ENCODE data around the gene SNX25. TPM values are rescaled to one million over a fixed set of nuclear protein-coding genes. Genes with fewer than 3 reads are reported as not detected.

Gene SNX25
- total RNA-seq, 2 donors from 2014 or later, result 20.6 to 30.6 TPM

DNA sequence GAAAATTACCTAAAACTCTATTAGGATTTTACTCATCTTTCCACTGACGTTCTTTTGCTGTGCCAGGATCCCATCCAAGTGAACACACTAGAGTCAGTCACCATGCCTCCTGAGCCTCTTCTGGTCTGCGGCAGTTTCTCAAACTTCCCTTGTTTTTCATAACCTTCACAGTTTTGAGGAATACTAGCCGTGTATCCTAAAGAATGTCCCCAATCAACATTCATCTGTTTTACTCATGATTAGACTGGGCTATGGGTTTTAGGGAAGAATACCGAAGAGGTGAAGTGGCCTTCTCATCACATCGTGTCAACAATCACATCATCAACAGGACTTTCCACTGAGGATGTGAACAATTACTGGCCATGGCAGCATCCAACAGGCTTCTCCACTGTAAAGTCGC is 181.5 kb downstream of the SNX25 start:
- H3K4me3 Mint-ChIP-seq, result no peak overlapping the region
- H3K27ac Mint-ChIP-seq, result peak overlapping the region in 1 of 2 donors; percentile 45
- H3K27me3 Mint-ChIP-seq, result peaks cover 3% of the 10 kb centered on the region in 2 donors
- H3K4me1 Mint-ChIP-seq (ENCODE audit: low read depth in 2 of 2), result peaks cover 10 to 14% of the 10 kb centered on the region in 2 donors
- no peaks in the 10 kb centered on the region for H3K36me3 Mint-ChIP-seq
- no peak for ATAC-seq
- H3K9me3 Mint-ChIP-seq, result no peaks in the 10 kb centered on the region
- no peak for DNase-seq (ENCODE audit: low spot score)

DNA sequence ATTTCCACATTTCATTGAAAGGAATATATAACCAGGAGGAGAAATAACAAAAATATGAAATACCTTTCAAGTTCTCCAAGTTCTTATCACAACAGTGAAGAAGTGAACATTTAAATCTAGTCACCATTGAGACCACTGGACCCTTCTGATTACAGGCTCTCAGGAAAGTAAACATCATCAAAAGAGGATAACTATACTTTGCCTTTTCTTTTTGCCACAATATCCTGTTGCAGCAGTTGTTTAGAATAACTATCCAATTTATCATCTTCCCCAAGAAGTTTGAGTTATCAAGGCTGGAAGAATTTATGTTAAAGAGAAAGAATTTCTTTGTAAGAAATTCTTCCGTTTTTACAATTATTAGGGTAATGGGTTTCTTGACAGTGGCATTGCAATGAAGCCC is 182.8 kb downstream of the SNX25 start:
- peak overlapping the region in 1 of 2 donors; percentile 45 for H3K27ac Mint-ChIP-seq
- H3K4me3 Mint-ChIP-seq, result no peak overlapping the region
- no peaks in the 10 kb centered on the region for H3K36me3 Mint-ChIP-seq
- ATAC-seq (no peak), DNase-seq (ENCODE audit: low spot score) (no peak)
- H3K9me3 Mint-ChIP-seq, result no peaks in the 10 kb centered on the region
- peaks cover 10 to 15% of the 10 kb centered on the region in 2 donors for H3K4me1 Mint-ChIP-seq (ENCODE audit: low read depth in 2 of 2)
- H3K27me3 Mint-ChIP-seq, result peaks cover 0 to 3% of the 10 kb centered on the region in 2 donors

DNA sequence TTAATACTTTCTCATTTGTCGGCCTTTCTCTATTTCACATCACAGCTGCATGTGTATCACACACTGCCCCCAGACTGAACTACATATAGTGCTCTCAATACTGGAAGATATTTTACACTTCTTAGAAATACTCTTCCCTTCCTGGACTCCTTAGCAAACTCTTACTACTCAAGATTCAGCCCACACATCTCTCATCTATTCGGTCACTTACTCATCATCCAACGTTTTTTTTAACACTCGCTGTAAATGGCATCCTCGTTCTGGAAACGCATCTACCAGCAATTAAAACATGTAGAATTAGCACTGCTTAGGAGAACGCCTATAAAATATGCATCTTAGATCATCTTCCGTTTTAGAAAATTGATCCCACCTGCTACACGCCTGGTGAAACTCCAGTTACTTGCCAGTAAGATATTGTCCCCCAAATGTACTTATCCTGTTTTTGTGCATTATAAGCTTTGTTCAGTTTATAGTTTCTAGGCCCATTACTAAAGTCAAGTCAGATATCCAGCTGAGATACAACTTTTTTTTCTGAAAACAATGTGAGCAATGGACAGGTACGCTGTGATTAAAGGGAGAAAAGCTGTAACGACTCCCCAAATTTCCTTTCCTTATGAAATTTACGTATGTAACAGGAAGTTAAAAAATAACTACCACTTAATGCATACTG is 185.3 kb downstream of the SNX25 start:
- H3K9me3 Mint-ChIP-seq, result no peaks in the 10 kb centered on the region
- no peaks in the 10 kb centered on the region for H3K27me3 Mint-ChIP-seq
- H3K4me1 Mint-ChIP-seq (ENCODE audit: low read depth in 2 of 2), result peaks cover 18 to 20% of the 10 kb centered on the region in 2 donors
- peak in 1 of 2 donors; percentile 45 for ATAC-seq
- no peak for DNase-seq (ENCODE audit: low spot score)
- H3K36me3 Mint-ChIP-seq, result peaks cover 6% of the 10 kb centered on the region
- peak overlapping the region; percentile 93 for H3K4me3 Mint-ChIP-seq
- peak overlapping the region; percentile 86 to 97 for H3K27ac Mint-ChIP-seq

DNA sequence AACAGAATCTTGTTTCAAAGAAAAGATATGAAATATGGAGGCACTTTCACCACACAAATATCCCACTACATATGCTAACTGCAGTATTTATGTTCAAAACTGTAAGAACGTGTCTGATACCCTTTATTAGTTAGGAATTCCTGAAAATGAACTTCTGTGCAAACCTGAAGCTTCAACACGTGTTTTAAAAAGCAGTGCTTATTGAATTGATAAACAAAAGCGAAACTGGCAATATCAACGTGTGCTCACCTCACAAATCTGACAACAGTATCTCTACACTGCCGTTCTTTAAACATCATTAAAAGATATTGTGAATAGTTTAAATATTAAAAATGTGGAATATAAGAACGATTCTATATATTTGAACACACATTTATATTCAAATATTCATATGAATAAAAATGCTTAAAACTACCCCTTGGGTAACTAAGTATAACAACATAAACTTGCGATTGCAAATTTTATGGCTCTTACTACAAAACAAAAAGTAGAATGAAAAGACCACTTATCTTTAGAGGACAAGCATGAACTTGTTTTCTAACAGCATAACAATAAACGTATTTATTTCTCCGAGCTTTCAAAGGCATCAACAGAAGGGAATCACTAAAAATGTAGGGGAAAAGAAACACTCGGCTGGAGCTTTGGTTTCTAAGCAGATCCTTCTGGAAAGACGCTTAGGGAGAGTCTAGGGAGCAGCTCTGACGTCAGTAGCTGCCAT is 186.0 kb downstream of the SNX25 start, which contains the start of gene LRP2BP:
TSS of gene LRP2BP (minus strand) at position 687 of the 718 bp plus-strand sequence. CDS start 17,738 bp downstream, outside the sequence.
- ATAC-seq, result no peak
- Mint-ChIP-seq H3K27me3 (no peaks in the 10 kb centered on the region), H3K4me3 (peak within 1 kb of the TSS; percentile 93), H3K36me3 (peaks cover 6% of the 10 kb centered on the region), H3K27ac (peak within 1 kb of the TSS; percentile 86 to 97), H3K4me1 (ENCODE audit: low read depth in 2 of 2) (peaks cover 18 to 20% of the 10 kb centered on the region in 2 donors), H3K9me3 (no peaks in the 10 kb centered on the region)
- no peak for DNase-seq (ENCODE audit: low spot score)

DNA sequence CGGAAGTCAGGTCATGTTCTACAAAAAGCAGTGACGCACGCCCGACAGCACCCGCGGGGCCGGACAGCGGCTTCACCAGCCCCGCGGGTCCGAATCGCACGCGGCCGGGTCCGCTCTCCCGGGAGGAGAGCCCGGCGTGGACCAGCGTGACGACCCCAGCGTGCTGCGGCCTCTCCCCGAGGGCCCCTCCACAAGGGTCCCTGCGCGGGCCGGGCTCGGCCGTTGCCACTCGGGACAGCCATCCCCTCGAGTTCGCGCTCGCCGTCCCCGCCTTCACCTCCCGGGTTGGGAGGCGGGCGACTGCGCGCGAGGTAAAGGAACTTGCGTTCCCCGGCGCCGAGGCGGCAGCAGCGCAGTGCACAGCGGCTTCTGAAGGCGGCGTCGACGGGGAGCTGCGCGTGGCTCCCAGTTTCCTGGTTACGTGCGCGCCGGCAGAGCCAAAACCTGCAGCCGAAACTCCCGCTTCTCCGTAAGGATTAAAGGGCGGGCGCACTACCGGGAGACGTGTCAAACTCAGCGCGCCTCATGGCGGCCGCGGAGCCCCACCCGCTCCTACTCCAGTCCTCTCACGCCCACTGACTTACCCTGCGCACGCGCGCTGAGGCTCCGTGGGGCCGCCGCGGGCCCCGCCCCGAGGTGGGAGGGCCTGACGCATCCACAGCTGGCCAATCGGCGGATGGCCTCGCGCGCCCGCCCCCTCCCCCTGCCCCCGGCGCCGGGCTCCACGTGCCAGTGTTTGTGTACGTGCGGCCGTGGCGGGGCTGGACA is 186.7 kb downstream of the SNX25 start:
- peak; percentile 96 to 97 for ATAC-seq
- Mint-ChIP-seq H3K27me3 (no peaks in the 10 kb centered on the region), H3K36me3 (peaks cover 10% of the 10 kb centered on the region), H3K27ac (peak overlapping the region; percentile 86 to 97), H3K9me3 (no peaks in the 10 kb centered on the region), H3K4me1 (ENCODE audit: low read depth in 2 of 2) (peaks cover 18 to 20% of the 10 kb centered on the region in 2 donors), H3K4me3 (peak overlapping the region; percentile 93)
- DNase-seq (ENCODE audit: low spot score), result peak; percentile 98

DNA sequence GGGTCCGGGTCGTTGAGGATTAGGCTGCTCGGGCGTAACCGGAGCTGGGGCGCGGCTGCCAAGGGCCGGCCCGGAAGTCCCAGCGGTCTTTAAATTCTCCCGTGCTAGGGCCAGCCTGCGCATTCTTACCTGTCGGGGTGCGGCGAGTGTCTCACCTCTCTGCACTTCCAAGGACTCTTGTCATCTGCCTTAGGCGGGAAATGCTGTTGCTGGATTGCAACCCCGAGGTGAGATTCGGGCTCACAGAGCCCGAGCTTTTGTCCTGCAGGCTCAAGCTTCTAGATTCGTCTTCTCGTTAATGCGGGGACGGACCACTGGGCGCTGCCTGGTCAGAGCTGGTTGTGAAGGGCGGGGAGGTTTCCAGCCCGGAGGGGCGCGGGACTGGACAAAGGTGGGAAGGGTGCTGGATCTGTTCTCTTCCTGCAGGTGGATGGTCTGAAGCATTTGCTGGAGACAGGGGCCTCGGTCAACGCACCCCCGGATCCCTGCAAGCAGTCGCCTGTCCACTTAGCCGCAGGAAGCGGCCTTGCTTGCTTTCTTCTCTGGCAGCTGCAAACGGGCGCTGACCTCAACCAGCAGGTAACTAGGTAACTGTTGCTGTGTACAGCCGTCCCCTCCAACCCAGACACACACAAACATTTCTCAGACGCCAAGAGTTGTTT is 187.5 kb downstream of the SNX25 start, which contains the start of gene ANKRD37:
TSS of gene ANKRD37 (plus strand) at position 118 of the 662 bp plus-strand sequence. CDS start at position 201, 83 bp downstream.
- no peaks in the 10 kb centered on the region for H3K9me3 Mint-ChIP-seq
- ATAC-seq, result no peak
- H3K27ac Mint-ChIP-seq, result peak within 1 kb of the TSS; percentile 86 to 97
- no peak for DNase-seq (ENCODE audit: low spot score)
- peaks cover 13% of the 10 kb centered on the region for H3K36me3 Mint-ChIP-seq
- no peaks in the 10 kb centered on the region for H3K27me3 Mint-ChIP-seq
- peaks cover 18 to 20% of the 10 kb centered on the region in 2 donors for H3K4me1 Mint-ChIP-seq (ENCODE audit: low read depth in 2 of 2)
- H3K4me3 Mint-ChIP-seq, result peak within 1 kb of the TSS; percentile 93

DNA sequence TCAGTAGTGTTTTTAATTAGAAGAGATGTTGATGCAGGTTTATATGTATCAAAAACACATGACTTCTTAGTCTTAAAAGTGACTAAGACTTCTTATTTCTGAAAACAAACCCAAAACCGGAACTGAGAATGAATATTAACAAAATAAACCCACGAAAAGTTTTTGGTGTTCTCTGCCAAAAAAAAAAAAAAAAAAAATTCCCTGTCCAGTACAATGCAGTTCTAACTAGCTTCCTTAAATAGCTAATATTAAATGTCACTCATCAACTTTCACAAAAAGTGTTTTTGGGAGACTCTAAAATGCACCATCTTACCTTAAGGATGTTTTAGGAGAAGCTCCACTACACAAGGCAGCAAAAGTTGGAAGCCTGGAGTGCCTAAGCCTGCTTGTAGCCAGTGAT is 189.2 kb downstream of the SNX25 start:
- peak overlapping the region in 1 of 2 donors; percentile 21 for H3K27ac Mint-ChIP-seq
- H3K9me3 Mint-ChIP-seq, result no peaks in the 10 kb centered on the region
- no peak overlapping the region for H3K4me3 Mint-ChIP-seq
- no peak for ATAC-seq
- no peaks in the 10 kb centered on the region for H3K27me3 Mint-ChIP-seq
- H3K36me3 Mint-ChIP-seq, result peaks cover 13% of the 10 kb centered on the region
- peaks cover 18 to 20% of the 10 kb centered on the region in 2 donors for H3K4me1 Mint-ChIP-seq (ENCODE audit: low read depth in 2 of 2)
- no peak for DNase-seq (ENCODE audit: low spot score)

DNA sequence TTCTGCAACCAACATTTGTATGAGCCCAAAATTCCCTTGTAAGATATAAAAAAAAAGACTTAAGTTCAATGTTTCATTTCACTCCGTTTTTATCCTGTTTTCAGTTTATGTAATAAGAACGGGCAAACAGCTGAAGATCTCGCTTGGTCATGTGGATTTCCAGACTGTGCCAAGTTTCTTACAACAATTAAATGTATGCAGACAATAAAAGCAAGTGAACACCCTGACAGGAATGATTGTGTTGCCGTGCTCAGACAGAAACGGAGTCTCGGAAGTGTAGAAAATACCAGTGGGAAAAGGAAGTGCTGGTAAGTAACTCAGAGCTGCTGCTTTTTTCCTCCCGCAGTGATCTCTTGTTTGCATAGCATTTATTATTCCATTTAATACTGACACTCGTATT is 190.1 kb downstream of the SNX25 start:
- ATAC-seq, result no peak
- H3K4me1 Mint-ChIP-seq (ENCODE audit: low read depth in 2 of 2), result peaks cover 15 to 17% of the 10 kb centered on the region in 2 donors
- peaks cover 13% of the 10 kb centered on the region for H3K36me3 Mint-ChIP-seq
- DNase-seq (ENCODE audit: low spot score), result no peak
- H3K4me3 Mint-ChIP-seq, result no peak overlapping the region
- no peaks in the 10 kb centered on the region for H3K9me3 Mint-ChIP-seq
- H3K27me3 Mint-ChIP-seq, result no peaks in the 10 kb centered on the region
- H3K27ac Mint-ChIP-seq, result peak overlapping the region in 1 of 2 donors; percentile 21

DNA sequence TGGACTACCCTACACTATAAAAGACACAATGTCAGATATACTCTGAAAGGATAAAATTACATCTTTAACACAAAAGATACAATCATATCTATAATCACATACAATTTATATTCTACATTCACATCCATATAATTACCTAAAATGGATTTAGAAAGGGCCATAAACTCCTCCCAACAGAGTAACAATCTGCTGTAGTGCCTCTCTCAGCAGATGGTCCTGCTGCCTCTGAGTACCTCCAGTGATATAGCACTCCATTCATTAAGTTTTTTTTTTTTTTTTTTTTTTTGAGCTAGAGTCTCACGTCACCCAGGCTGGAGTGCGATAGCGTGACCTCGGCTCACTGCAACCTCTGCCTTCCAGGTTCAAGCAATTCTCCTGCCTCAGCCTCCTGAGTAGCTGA is 194.6 kb downstream of the SNX25 start:
- no peak overlapping the region for H3K4me3 Mint-ChIP-seq
- H3K9me3 Mint-ChIP-seq, result no peaks in the 10 kb centered on the region
- ATAC-seq (no peak), DNase-seq (ENCODE audit: low spot score) (no peak)
- no peaks in the 10 kb centered on the region for H3K27me3 Mint-ChIP-seq
- peaks cover 0 to 5% of the 10 kb centered on the region in 2 donors for H3K4me1 Mint-ChIP-seq (ENCODE audit: low read depth in 2 of 2)
- no peak overlapping the region for H3K27ac Mint-ChIP-seq
- peaks cover 16% of the 10 kb centered on the region for H3K36me3 Mint-ChIP-seq

DNA sequence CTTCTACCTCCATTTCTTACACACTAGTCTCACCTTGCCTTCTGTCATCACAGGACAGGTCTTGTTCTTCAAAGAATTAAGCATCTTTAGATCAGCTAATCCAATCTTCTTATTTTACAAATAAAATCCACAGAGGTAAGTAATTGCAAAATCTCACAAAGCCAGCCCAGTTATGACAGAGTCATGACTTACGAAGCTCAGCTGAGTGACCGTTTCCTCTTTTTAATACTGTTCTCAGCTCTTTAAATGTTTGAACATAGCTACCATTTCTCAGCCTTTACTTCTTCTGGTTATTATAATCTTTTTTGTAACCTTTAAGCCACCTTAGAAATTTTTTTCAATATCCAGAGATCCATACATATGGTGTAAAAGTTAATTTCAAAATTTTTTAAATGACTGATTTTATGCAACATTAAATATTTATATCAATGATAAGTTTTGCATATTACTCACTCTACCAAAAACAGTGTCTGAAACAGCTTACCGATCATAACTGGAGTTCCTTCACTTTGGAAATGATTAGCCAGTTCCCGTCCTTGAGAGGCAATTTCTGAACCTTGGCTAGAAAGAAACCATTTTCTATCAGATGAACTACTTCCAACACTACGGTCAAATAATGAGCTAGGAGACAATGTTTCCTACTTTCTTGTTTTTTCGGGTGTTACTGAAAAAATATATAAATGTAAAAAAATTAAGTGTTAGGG is 196.1 kb downstream of the SNX25 start:
- H3K4me3 Mint-ChIP-seq, result no peak overlapping the region
- no peak for DNase-seq (ENCODE audit: low spot score)
- H3K27ac Mint-ChIP-seq, result peak overlapping the region in 1 of 2 donors; percentile 60

DNA sequence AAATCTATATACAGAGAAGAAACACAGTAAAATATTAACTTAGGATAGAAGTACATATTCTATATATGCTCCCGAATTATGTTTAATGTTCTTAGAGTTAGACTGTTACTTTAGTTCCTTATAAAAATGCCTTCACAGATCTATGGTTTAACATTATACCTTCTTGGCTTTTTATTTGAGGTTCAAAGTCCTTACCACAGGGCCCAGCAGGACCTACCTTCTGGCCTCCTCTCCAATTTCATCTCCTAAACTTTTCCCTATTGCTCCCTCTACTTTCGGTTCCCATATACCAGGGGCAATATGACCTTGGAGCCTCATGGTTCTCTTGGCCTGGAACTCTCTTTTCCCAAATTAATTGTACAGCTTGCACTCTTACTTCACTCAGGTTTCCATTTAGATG is 199.0 kb downstream of the SNX25 start:
- DNase-seq (ENCODE audit: low spot score) (no peak), ATAC-seq (no peak)
- Mint-ChIP-seq H3K9me3 (no peaks in the 10 kb centered on the region), H3K27ac (no peak overlapping the region), H3K4me1 (ENCODE audit: low read depth in 2 of 2) (no peaks in the 10 kb centered on the region), H3K4me3 (no peak overlapping the region), H3K27me3 (no peaks in the 10 kb centered on the region), H3K36me3 (peaks cover 10% of the 10 kb centered on the region)

More for the DNA sequence above, 196.1 kb downstream of the SNX25 start:
- Mint-ChIP-seq H3K27me3 (no peaks in the 10 kb centered on the region), H3K4me1 (ENCODE audit: low read depth in 2 of 2) (no peaks in the 10 kb centered on the region), H3K9me3 (no peaks in the 10 kb centered on the region), H3K36me3 (peaks cover 17% of the 10 kb centered on the region)
- ATAC-seq, result peak in 1 of 2 donors; percentile 49

DNA sequence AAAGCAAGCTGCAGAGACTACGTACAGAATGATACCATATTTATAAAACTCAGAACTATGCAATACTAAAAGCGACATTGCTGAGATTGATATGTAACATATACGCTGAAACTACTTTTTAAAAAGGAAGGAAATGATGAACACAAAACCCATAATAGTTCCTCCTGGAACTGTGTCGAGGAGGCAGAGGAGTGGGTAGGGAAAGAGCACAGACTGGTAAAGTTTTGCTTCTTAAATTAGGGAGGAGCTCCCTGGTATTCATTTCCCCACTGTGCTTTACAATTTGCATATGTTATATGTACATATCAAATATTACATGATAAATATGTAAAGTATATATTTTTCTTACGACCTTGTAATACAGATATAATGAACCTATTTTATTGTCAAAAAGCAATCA is 202.5 kb downstream of the SNX25 start:
- Mint-ChIP-seq H3K9me3 (no peaks in the 10 kb centered on the region), H3K27ac (no peak overlapping the region), H3K4me3 (no peak overlapping the region), H3K4me1 (ENCODE audit: low read depth in 2 of 2) (no peaks in the 10 kb centered on the region), H3K36me3 (peaks cover 6% of the 10 kb centered on the region), H3K27me3 (no peaks in the 10 kb centered on the region)
- ATAC-seq (no peak), DNase-seq (ENCODE audit: low spot score) (no peak)

DNA sequence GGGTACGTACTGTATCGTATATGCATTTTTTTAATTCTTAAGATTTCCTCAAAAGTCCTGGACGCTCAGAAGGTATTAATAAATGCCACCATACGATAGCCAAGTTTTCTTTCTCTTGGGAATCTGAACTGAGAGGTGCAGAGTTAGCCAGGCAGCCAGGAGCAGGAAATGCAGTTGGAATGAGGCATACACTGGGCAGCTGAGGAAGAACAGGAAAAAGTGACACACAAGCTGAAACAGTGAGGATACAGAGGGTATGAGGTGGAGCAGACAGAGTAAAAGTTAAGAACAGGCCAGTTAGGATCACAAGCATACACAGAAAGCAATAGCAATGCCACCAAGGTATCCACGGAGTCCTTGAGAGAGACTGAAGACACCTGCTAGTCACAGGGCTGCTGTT is 203.0 kb downstream of the SNX25 start:
- H3K27ac Mint-ChIP-seq, result no peak overlapping the region
- ATAC-seq (no peak), DNase-seq (ENCODE audit: low spot score) (no peak)
- peaks cover 10% of the 10 kb centered on the region for H3K36me3 Mint-ChIP-seq
- H3K9me3 Mint-ChIP-seq, result no peaks in the 10 kb centered on the region
- H3K4me3 Mint-ChIP-seq, result no peak overlapping the region
- no peaks in the 10 kb centered on the region for H3K27me3 Mint-ChIP-seq
- no peaks in the 10 kb centered on the region for H3K4me1 Mint-ChIP-seq (ENCODE audit: low read depth in 2 of 2)
